H1 (cell line): ENCODE data around the gene NUB1.

ENCODE experiments used
- BCL11A ChIP-seq, 2 experiments: IDR thresholded peaks; one replicate each; pipeline ENCODE4 v1.6.1; 2011; ENCODE audit warnings: low read depth in 2 of 2, low read length in 2 of 2, mild to moderate bottlenecking in 2 of 2
- BRCA1 ChIP-seq: IDR thresholded peaks from 2 replicates; pipeline ENCODE4 v1.6.1; 2012; ENCODE audit warnings: low read depth, low read length, improper control_type of control experiment
- GTF2F1 ChIP-seq: IDR thresholded peaks from 2 replicates; pipeline ENCODE4 v1.6.1; 2012; ENCODE audit warnings: low read depth, low read length, improper control_type of control experiment, borderline replicate concordance
- JUN ChIP-seq: IDR thresholded peaks from 2 replicates; pipeline ENCODE4 v1.6.1; 2011; ENCODE audit warnings: low read depth, mild to moderate bottlenecking, improper control_type of control experiment, low read length
- POU5F1 ChIP-seq: IDR thresholded peaks from 2 replicates; pipeline ENCODE4 v1.6.1; 2011; ENCODE audit warnings: low read depth, mild to moderate bottlenecking, low read length, moderate library complexity
- SIN3A ChIP-seq, 2 experiments: IDR thresholded peaks in 1 of 2; conservative IDR thresholded peaks in 1 of 2; 2 replicates each; pipeline ENCODE4 v1.6.1; 2011 to 2012; ENCODE audit warnings: low read length in 2 of 2, improper control_type of control experiment in 1 of 2, low read depth in 1 of 2, mild to moderate bottlenecking in 1 of 2
- SP2 ChIP-seq: IDR thresholded peaks from 2 replicates; pipeline ENCODE4 v1.6.1; 2012; ENCODE audit warnings: mild to moderate bottlenecking, low read length, inconsistent platforms
- ZNF274 ChIP-seq: IDR thresholded peaks from 2 replicates; pipeline ENCODE4 v1.7.0; 2012; ENCODE audit warnings: low read length, borderline replicate concordance; ENCODE audit errors: extremely low read depth
- TF ChIP-seq, protein P1 (sequence below), 3 experiments: IDR thresholded peaks; 1 replicate in 2 of 3; 2 replicates in 1 of 3; pipeline versions ENCODE4 v1.5.1 to v1.6.1; 2011; ENCODE audit warnings: low read length in 3 of 3, mild to moderate bottlenecking in 3 of 3, inconsistent platforms in 2 of 3, low read depth in 1 of 3, moderate library complexity in 1 of 3; ENCODE audit not compliant: insufficient read depth in 1 of 3; ENCODE audit errors: control extremely low read depth in 1 of 3
- TF ChIP-seq, protein P2 (sequence below): IDR thresholded peaks from 2 replicates; pipeline ENCODE4 v1.6.1; 2012; ENCODE audit warnings: low read length, inconsistent platforms

DNA sequence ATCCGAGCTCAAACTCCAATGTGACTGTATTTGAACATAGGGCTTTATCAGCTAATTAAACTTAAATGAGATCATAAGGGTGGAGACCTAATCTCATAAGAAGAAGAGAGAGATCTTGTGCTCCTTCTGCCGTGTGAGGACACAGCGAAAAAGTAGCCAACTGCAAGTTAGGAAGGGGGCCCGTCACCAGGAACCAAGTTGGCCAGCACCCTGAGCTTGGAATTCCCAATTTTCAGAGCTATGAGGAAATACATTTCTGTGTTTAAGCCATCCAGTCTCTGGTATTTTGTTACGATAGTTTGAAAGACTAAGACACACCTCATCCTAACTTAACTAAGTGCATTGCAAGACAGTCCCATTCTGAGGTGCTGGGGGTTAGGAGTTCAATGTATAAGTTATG lies 82.3 kb downstream of the NUB1 start:
- TF ChIP-seq, protein P1, sequence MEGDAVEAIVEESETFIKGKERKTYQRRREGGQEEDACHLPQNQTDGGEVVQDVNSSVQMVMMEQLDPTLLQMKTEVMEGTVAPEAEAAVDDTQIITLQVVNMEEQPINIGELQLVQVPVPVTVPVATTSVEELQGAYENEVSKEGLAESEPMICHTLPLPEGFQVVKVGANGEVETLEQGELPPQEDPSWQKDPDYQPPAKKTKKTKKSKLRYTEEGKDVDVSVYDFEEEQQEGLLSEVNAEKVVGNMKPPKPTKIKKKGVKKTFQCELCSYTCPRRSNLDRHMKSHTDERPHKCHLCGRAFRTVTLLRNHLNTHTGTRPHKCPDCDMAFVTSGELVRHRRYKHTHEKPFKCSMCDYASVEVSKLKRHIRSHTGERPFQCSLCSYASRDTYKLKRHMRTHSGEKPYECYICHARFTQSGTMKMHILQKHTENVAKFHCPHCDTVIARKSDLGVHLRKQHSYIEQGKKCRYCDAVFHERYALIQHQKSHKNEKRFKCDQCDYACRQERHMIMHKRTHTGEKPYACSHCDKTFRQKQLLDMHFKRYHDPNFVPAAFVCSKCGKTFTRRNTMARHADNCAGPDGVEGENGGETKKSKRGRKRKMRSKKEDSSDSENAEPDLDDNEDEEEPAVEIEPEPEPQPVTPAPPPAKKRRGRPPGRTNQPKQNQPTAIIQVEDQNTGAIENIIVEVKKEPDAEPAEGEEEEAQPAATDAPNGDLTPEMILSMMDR (IDR thresholded peaks at IDR 0.05; ENCODE audit: control extremely low read depth in 1 of 3, insufficient read depth in 1 of 3, low read depth in 1 of 3, low read length in 3 of 3), result no peak
- TF ChIP-seq JUN, result no peak
- TF ChIP-seq ZNF274, result no peak
- no peak for TF ChIP-seq BCL11A (IDR thresholded peaks at IDR 0.05; ENCODE audit: low read depth in 2 of 2, low read length in 2 of 2)
- no peak for TF ChIP-seq SP2
- no peak for TF ChIP-seq GTF2F1
- no peak for TF ChIP-seq BRCA1
- TF ChIP-seq, protein P2, sequence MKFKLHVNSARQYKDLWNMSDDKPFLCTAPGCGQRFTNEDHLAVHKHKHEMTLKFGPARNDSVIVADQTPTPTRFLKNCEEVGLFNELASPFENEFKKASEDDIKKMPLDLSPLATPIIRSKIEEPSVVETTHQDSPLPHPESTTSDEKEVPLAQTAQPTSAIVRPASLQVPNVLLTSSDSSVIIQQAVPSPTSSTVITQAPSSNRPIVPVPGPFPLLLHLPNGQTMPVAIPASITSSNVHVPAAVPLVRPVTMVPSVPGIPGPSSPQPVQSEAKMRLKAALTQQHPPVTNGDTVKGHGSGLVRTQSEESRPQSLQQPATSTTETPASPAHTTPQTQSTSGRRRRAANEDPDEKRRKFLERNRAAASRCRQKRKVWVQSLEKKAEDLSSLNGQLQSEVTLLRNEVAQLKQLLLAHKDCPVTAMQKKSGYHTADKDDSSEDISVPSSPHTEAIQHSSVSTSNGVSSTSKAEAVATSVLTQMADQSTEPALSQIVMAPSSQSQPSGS, result no peak
- no peak for TF ChIP-seq POU5F1
- TF ChIP-seq SIN3A (conservative IDR thresholded peaks at IDR 0.05 in 1 of 2, IDR thresholded peaks at IDR 0.05 in 1 of 2; ENCODE audit: low read depth in 1 of 2, low read length in 2 of 2), result no peak
